GM12801 (cell line): ENCODE results near the gene CALD1.

ENCODE experiments used
- CTCF ChIP-seq: IDR thresholded peaks from one replicate; pipeline ENCODE4 v1.5.1; 2011; ENCODE audit warnings: control low read depth; ENCODE audit not compliant: insufficient read length; ENCODE audit errors: extremely low read depth

CALD1 gene

GRCh38 chr7:134927723-134928122, 148.3 kb downstream of the CALD1 start:
- no peak for TF ChIP-seq CTCF

GRCh38 chr7:134928554-134928953, 149.1 kb downstream of the CALD1 start:
- no peak for TF ChIP-seq CTCF

- TF ChIP-seq CTCF = no peak
Observed at GRCh38 chr7:134931487-134931886, 152.1 kb downstream of the CALD1 start.

- no peak for TF ChIP-seq CTCF
Observed at GRCh38 chr7:134932707-134933370, 153.4 kb downstream of the CALD1 start.

GRCh38 chr7:134933460-134934068, 154.1 kb downstream of the CALD1 start:
- no peak for TF ChIP-seq CTCF

- no peak for TF ChIP-seq CTCF
Observed at GRCh38 chr7:134935701-134936100, 156.3 kb downstream of the CALD1 start.

- TF ChIP-seq CTCF = no peak
Observed at GRCh38 chr7:134936893-134937510, 157.6 kb downstream of the CALD1 start.
